Suprapubic skin (tissue), 4 donors: ENCODE data around the gene NKX1-2.

Experiments used
- CTCF ChIP-seq, 2 donors: fragments of 200-600 bp in 1 of 2; fragments of 450-650 bp in 1 of 2; sonication (generic) in 1 of 2; IDR thresholded peaks; one replicate each; pipeline ENCODE4 v1.5.1; 2016 to 2019; ENCODE audit warnings: antibody characterized with exemption in 2 of 2, mild to moderate bottlenecking in 1 of 2, moderate library complexity in 1 of 2
- EP300 ChIP-seq: sonication (generic); formaldehyde crosslinking; IDR thresholded peaks from one replicate; pipeline ENCODE4 v1.6.1; 2017; ENCODE audit warnings: antibody characterized with exemption
- POLR2A ChIP-seq, 2 donors: fragments of 450-650 bp; IDR thresholded peaks; one replicate each; pipeline ENCODE4 v1.6.1; 2017; ENCODE audit warnings: antibody characterized with exemption in 2 of 2, mild to moderate bottlenecking in 2 of 2, moderate library complexity in 2 of 2
- POLR2AphosphoS5 ChIP-seq, 3 donors: sonication (generic); formaldehyde crosslinking; IDR thresholded peaks; one replicate each; pipeline ENCODE4 v1.6.1; 2017; ENCODE audit warnings: antibody characterized with exemption in 3 of 3

GRCh38 chr10:124495725-124496124, 45.9 kb upstream of the NKX1-2 start:
- TF ChIP-seq CTCF (IDR thresholded peaks at IDR 0.05) (no peak), POLR2A (IDR thresholded peaks at IDR 0.05) (no peak), POLR2AphosphoS5 (IDR thresholded peaks at IDR 0.05) (no peak), EP300 (no peak)
